GM12878 (cell line): ENCODE measurements around the gene SUPT4H1. TPM values are rescaled to one million over a fixed set of nuclear protein-coding genes. Genes with fewer than 3 reads are reported as not detected.

ENCODE experiments used
- ATAC-seq: fragments of 200-7000 bp; cut with Tn5 transposase; 3 replicates; pipeline ENCODE4 v1.9.1; 2020; ENCODE audit warnings: mild to moderate bottlenecking, moderate library complexity
- BruUV-seq: library from RNA; stranded (reverse); fragments of 400-500 nt; replicated peaks from 2 replicates; lab custom pipeline; 2021; lab: Mats Ljungman, UMichigan
- CTCF ChIA-PET: fragments of 300-600 bp; sonication (Branson Sonifier 250); formaldehyde crosslinking; extraction: SDS; loops from one replicate; lab custom pipeline; 2021; ENCODE audit warnings: inconsistent platforms; lab: Yijun Ruan, JAX
- POLR2A ChIA-PET: fragments of 350-600 bp; formaldehyde crosslinking; extraction: SDS; loops from one replicate; lab custom pipeline; 2021; ENCODE audit warnings: inconsistent platforms; lab: Charles Lee
- RAD21 ChIA-PET: fragments of 300-600 bp; sonication (Branson Sonifier 250); formaldehyde crosslinking; loops from one replicate; lab custom pipeline; 2023; ENCODE audit warnings: antibody characterized with exemption; ENCODE audit not compliant: unreplicated experiment; lab: Charles Lee
- SMC1A ChIA-PET: fragments of 300-600 bp; sonication (Branson Sonifier 250); formaldehyde crosslinking; loops from one replicate; lab custom pipeline; 2023; ENCODE audit not compliant: unreplicated experiment, uncharacterized antibody; lab: Charles Lee
- DNase-seq: peaks from one replicate; pipeline ENCODE4 v3.0.0-alpha.2; 2011; ENCODE audit warnings: low read depth, low spot score
- FAIRE-seq: peaks from 3 replicates; lab custom pipeline; 2011; peaks lifted over from hg19 to GRCh38; lab: Jason Lieb, UNC
- H2AFZ ChIP-seq: 2 replicates; pipeline ENCODE4 v1.6.0; 2011; ENCODE audit warnings: low read depth, low read length, control low read depth; ENCODE audit not compliant: control insufficient read depth
- H3K27ac ChIP-seq: 2 replicates; pipeline ENCODE4 v1.5.1; 2011; ENCODE audit warnings: control low read depth; ENCODE audit not compliant: control insufficient read depth, insufficient read depth
- H3K27me3 ChIP-seq, 2 experiments: replicated peaks in 1 of 2; 2 replicates each; pipeline versions ENCODE4 v1.6.0 to v1.6.1; 2011; ENCODE audit warnings: low read length in 1 of 2; ENCODE audit not compliant: control insufficient read depth in 2 of 2, insufficient read depth in 2 of 2
- H3K36me3 ChIP-seq, 2 experiments: 2 replicates each; pipeline ENCODE4 v1.5.1; 2011; ENCODE audit warnings: low read length in 1 of 2; ENCODE audit not compliant: control insufficient read depth in 2 of 2, insufficient read depth in 2 of 2
- H3K4me1 ChIP-seq: 2 replicates; pipeline ENCODE4 v1.6.1; 2011; ENCODE audit warnings: mild to moderate bottlenecking, low read length, moderate library complexity, mixed read lengths; ENCODE audit not compliant: control insufficient read depth, insufficient read depth
- H3K4me2 ChIP-seq: 2 replicates; pipeline ENCODE4 v1.6.0; 2011; ENCODE audit warnings: control low read depth; ENCODE audit not compliant: control insufficient read depth, insufficient read depth
- H3K4me3 ChIP-seq: fragments of 200-600 bp; sonication (generic); 2 replicates; pipeline ENCODE4 v1.5.1; 2016
- H3K79me2 ChIP-seq: 2 replicates; pipeline ENCODE4 v1.6.0; 2011; ENCODE audit warnings: low read length; ENCODE audit not compliant: control insufficient read depth, insufficient read depth
- H3K9ac ChIP-seq: 2 replicates; pipeline ENCODE4 v1.8.0; 2011; ENCODE audit warnings: low read length, control low read depth, mixed read lengths; ENCODE audit not compliant: control insufficient read depth, insufficient read depth
- H3K9me3 ChIP-seq: replicated peaks from 3 replicates; pipeline ENCODE4 v1.5.1; 2011; ENCODE audit warnings: mild to moderate bottlenecking, low read length; ENCODE audit not compliant: control insufficient read depth, insufficient read depth
- H4K20me1 ChIP-seq: 2 replicates; pipeline ENCODE4 v1.6.0; 2011; ENCODE audit not compliant: control insufficient read depth, insufficient read depth
- ATF7 ChIP-seq: fragments of 450-650 bp; IDR thresholded peaks from 2 replicates; pipeline ENCODE4 v1.6.1; 2016; ENCODE audit warnings: low read depth, mild to moderate bottlenecking
- BACH1 ChIP-seq: fragments of 450-650 bp; IDR thresholded peaks from 2 replicates; pipeline ENCODE4 v1.6.1; 2017; ENCODE audit warnings: mild to moderate bottlenecking, borderline replicate concordance
- MYB ChIP-seq: fragments of 150-350 bp; IDR thresholded peaks from 2 replicates; pipeline ENCODE4 v1.6.1; 2014; ENCODE audit warnings: mild to moderate bottlenecking, low read depth, low read length, borderline replicate concordance
- NR2C1 ChIP-seq: fragments of 450-650 bp; IDR thresholded peaks from 2 replicates; pipeline ENCODE4 v1.6.1; 2017; ENCODE audit warnings: antibody characterized with exemption, mild to moderate bottlenecking, moderate library complexity
- RAD21 ChIP-seq: IDR thresholded peaks from 2 replicates; pipeline ENCODE4 v1.6.1; 2011; ENCODE audit warnings: mild to moderate bottlenecking, low read depth, low read length, moderate library complexity; ENCODE audit not compliant: insufficient read depth
- RBBP5 ChIP-seq: fragments of 200-600 bp; sonication (generic); conservative IDR thresholded peaks from 2 replicates; pipeline ENCODE4 v1.6.1; 2016
- SUPT20H ChIP-seq: IDR thresholded peaks from 2 replicates; pipeline ENCODE4 v1.6.1; 2011; ENCODE audit warnings: low read depth, mild to moderate bottlenecking, low read length, moderate library complexity, borderline replicate concordance; ENCODE audit not compliant: control insufficient read depth
- SUZ12 ChIP-seq: fragments of 200-600 bp; sonication (generic); IDR thresholded peaks from one replicate; pipeline ENCODE4 v1.6.1; 2018; ENCODE audit warnings: antibody characterized with exemption, mild to moderate bottlenecking; ENCODE audit not compliant: unreplicated experiment
- TARDBP ChIP-seq: IDR thresholded peaks from 2 replicates; pipeline ENCODE4 v1.6.1; 2016; ENCODE audit warnings: borderline replicate concordance
- WGBS: methylation state at CpG from one replicate; pipeline ENCODE4 v1.1.6; 2016; ENCODE audit warnings: low lambda C conversion rate; ENCODE audit not compliant: insufficient replicate concordance, insufficient coverage; ENCODE audit errors: missing lambda C conversion rate; 5-methylcytosine and 5-hydroxymethylcytosine counted together
- in situ Hi-C: fragments of 300-500 bp; cut with MboI; formaldehyde crosslinking; loops from 9 replicates; pipeline ENCODE4 v1.14.3; 2018; ENCODE audit warnings: mixed read lengths
- intact Hi-C: fragments of 100-400 bp; cut with micrococcal nuclease; formaldehyde crosslinking; loops from one replicate; pipeline ENCODE4 v1.14.2; 2022; ENCODE audit not compliant: unreplicated experiment
- polyA plus RNA-seq, 11 experiments: library from polyadenylated mRNA; depleted of rRNA in 4 of 11; unstranded in 6 of 11; stranded (reverse) in 5 of 11; fragments of >200 nt; fragmentation: Nextera tagmentation in 4 of 11; fragmentation: Illumina TruSeq in 1 of 11; extraction: Ambion mirVana in 4 of 11; extraction: Trizol in 1 of 11; gene quantifications; 1 replicate in 1 of 11; 2 replicates in 10 of 11; pipeline versions ENCODE4 v1.2.1 to v1.2.3, GENCODE V29; 2011 to 2016; ENCODE audit warnings: inconsistent platforms in 2 of 11, missing spikeins in 2 of 11, low read depth in 1 of 11
- total RNA-seq, 4 experiments: library from RNA; depleted of rRNA in 3 of 4; stranded (reverse); fragments of >200 nt in 3 of 4; fragmentation: Illumina TruSeq in 1 of 4; extraction: Trizol in 1 of 4; gene quantifications; 2 replicates each; pipeline versions ENCODE4 v1.2.1 to v1.2.3, GENCODE V29; 2013 to 2021
- TF ChIP-seq, protein P1 (sequence below): fragments of 450-650 bp; IDR thresholded peaks from 2 replicates; pipeline ENCODE4 v1.6.1; 2017; ENCODE audit warnings: low read depth, mild to moderate bottlenecking, moderate library complexity
- TF ChIP-seq, protein P2 (sequence below): fragments of 450-650 bp; IDR thresholded peaks from 2 replicates; pipeline ENCODE4 v1.6.1; 2018; ENCODE audit warnings: borderline replicate concordance, mild to moderate bottlenecking; ENCODE audit not compliant: partially characterized antibody

SUPT4H1 gene
- total and polyA plus RNA-seq, 10 of the 15 experiments (the other 5 are each of a cell fraction or from before 2014, with no cell fraction given): 83.8 to 293 (median 128) TPM

DNA sequence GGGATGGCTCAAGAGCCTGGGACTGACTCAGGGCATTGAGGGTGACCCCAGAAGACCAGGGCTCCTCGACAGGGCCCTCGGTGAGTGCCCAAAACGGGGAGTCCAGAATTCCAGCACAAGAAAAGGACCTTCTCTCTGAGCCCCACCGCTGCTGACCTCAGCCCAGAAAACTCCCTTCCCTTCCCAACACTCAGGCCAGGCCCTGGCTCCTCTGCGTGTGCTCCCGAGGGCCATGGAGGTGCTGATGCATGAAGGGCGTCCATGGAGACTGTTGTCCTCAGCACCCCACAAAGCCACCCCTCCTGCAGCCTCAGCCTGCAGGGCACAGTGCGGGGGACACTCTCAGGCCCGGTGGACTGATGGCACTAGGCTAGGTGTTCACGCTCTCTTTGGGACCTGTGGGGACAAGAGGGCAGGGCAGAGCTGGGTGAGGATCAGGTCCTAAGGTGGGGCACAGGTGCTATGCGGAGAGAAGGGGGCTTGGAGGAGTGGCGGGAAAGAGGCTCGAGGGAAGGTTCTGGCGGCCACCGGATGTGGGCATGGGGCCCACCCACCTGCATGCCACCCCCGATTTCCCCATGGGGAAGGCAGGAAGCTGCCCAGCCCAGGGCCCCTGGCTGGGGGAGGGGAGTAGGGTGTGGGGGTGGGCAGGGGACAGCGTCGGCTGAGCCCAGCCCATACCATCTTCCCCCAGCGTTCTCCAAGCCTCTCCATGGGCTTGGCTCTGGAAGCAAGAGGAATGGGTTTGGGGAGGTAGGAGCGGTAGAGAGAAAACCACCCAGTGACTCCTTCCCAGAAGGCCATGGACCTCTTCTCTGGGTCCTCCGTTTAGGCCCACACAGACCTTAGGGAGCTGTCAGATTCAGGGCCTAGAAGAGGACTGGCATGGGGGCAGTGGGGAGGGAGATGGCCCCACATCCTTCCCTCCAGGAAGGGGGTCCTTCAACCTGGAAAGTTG is 18.9 kb downstream of the SUPT4H1 start (continued):
- TF ChIP-seq, protein P1, sequence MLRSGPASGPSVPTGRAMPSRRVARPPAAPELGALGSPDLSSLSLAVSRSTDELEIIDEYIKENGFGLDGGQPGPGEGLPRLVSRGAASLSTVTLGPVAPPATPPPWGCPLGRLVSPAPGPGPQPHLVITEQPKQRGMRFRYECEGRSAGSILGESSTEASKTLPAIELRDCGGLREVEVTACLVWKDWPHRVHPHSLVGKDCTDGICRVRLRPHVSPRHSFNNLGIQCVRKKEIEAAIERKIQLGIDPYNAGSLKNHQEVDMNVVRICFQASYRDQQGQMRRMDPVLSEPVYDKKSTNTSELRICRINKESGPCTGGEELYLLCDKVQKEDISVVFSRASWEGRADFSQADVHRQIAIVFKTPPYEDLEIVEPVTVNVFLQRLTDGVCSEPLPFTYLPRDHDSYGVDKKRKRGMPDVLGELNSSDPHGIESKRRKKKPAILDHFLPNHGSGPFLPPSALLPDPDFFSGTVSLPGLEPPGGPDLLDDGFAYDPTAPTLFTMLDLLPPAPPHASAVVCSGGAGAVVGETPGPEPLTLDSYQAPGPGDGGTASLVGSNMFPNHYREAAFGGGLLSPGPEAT: no peak
- TF ChIP-seq, all 136 proteins: peak for 28

DNA sequence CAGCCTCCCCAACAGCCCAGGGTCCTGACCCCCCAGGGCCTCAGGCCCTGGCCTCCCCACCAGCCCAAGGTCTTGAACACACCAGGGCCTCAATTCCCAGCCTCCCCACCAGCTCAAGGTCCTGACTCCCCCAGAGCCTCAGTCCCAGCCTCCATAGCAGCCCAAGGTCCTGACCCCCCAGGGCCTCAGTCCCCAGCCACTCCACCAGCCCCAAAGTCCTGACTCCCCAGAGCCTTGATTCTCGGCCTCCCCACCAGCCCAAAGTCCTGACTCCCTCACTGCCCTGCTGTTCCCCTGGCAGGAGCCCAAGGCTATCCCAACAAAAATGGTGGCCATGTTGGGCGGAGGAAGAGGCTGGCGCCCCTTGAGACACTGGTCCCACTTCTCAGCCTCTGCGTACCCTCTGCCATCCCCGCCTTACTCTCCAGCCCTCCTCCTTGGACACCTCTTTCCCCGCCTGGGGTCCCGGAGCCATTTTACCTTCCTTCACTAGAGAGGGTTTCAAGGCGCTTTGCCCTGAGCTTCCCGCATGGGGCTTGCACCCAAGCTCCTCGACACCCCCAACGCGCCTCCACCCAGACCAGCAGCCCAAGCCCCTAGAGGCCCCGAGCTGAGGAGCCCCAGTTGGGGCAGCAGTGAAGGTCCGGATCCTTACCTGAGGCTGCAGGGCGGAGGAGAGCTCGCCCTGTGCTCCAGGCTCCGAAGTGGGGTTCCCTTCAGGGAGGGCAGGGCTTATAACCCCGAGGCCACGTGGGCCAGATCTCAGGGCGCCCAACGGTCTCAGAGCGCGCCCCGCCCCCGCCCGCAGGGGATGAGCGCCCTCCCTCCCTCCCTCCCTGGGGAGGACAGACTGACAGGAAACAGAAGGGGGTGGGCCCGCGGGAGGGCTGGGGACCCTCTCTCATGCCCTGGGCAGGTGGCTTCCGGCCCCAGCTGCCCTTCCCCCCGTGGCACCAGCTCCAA is 19.9 kb downstream of the SUPT4H1 start:
- no peaks in the 10 kb centered on the region; the same call in 2 of the 3 replicates for H3K9me3 ChIP-seq
- H3K9ac ChIP-seq: peak overlapping the region; percentile 100
- 0% methylated on average over 21 of the region's 31 CpGs for WGBS
- DNase-seq (peak; percentile 92), FAIRE-seq (no peak), ATAC-seq (peak; percentile 32)
- no peaks in the 10 kb centered on the region for H3K27me3 ChIP-seq
- peak overlapping the region; percentile 100 for H3K27ac ChIP-seq
- H3K79me2 ChIP-seq: peaks cover 86% of the 10 kb centered on the region
- peak overlapping the region; percentile 94 for H3K4me3 ChIP-seq
- in situ Hi-C loops (loop anchor here (10.0 kb wide), 1 partner anchor 1503 kb away; no protein-coding TSS in a partner anchor), intact Hi-C loops (no loop called here)
- ChIA-PET POLR2A (interaction anchor here (0.5 to 18.5 kb wide), 9 partner anchors 12 to 773 kb away, joined by 3 to 373 read pairs (median 4); partner anchors contain the start of genes RNF43 and SUPT4H1), SMC1A (interaction anchor here (1.2 to 8.6 kb wide), 3 partner anchors 12 to 85 kb away, joined by 3 to 143 read pairs (median 8); partner anchors contain the start of gene RNF43), RAD21 (interaction anchor here (0.8 to 18.1 kb wide), 8 partner anchors 10 to 378 kb away, joined by 3 to 323 read pairs (median 3); partner anchors contain the start of genes RNF43 and SUPT4H1), CTCF (interaction anchor here (1.0 to 3.2 kb wide), 5 partner anchors 9 to 83 kb away, joined by 3 to 28 read pairs (median 10); partner anchors contain the start of gene RNF43)
- no TSS peak for BruUV-seq
- peak overlapping the region; percentile 99 for H3K4me2 ChIP-seq
- no peak overlapping the region for H2AFZ ChIP-seq
- H3K36me3 ChIP-seq: peaks cover 6 to 14% of the 10 kb centered on the region in 2 experiments
- peaks cover 46% of the 10 kb centered on the region for H3K4me1 ChIP-seq
- no peaks in the 10 kb centered on the region; the same call in 1 of the 2 replicates for H4K20me1 ChIP-seq
- TF ChIP-seq RAD21: 0 out of 2 replicates have a peak, but pooled peaks have one; percentile 15
- TF ChIP-seq RBBP5: no peak
- peak; percentile 4; the same call in 1 of the 2 replicates for TF ChIP-seq NR2C1
- TF ChIP-seq ATF7: no peak
- TF ChIP-seq SUPT20H: no peak
- TF ChIP-seq SUZ12: no peak
- TF ChIP-seq, protein P2, sequence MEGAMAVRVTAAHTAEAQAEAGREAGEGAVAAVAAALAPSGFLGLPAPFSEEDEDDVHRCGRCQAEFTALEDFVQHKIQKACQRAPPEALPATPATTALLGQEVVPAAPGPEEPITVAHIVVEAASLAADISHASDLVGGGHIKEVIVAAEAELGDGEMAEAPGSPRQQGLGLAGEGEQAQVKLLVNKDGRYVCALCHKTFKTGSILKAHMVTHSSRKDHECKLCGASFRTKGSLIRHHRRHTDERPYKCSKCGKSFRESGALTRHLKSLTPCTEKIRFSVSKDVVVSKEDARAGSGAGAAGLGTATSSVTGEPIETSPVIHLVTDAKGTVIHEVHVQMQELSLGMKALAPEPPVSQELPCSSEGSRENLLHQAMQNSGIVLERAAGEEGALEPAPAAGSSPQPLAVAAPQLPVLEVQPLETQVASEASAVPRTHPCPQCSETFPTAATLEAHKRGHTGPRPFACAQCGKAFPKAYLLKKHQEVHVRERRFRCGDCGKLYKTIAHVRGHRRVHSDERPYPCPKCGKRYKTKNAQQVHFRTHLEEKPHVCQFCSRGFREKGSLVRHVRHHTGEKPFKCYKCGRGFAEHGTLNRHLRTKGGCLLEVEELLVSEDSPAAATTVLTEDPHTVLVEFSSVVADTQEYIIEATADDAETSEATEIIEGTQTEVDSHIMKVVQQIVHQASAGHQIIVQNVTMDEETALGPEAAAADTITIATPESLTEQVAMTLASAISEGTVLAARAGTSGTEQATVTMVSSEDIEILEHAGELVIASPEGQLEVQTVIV: no peak
- peak; percentile 76; the same call in 1 of the 2 replicates for TF ChIP-seq TARDBP
- peak; percentile 85; the same call in 1 of the 2 replicates for TF ChIP-seq MYB
- peak; percentile 90 for TF ChIP-seq BACH1
